Measurements from ENCODE around the gene RELT.

Gene RELT

GRCh38 chr11:73348838-73349237 is 27.4 kb upstream of the RELT start:
- no peak for DNase-seq

GRCh38 chr11:73349633-73350032 is 26.6 kb upstream of the RELT start:
- DNase-seq, result no peak

- DNase-seq, result peak; percentile 34
Observed at GRCh38 chr11:73350908-73351636, 25.1 kb upstream of the RELT start.

GRCh38 chr11:73353422-73353821 is 22.8 kb upstream of the RELT start:
- DNase-seq, result no peak

GRCh38 chr11:73355109-73355508 is 21.1 kb upstream of the RELT start:
- DNase-seq, result no peak

GRCh38 chr11:73356979-73357860 is 19.0 kb upstream of the RELT start:
- no peak for DNase-seq

- DNase-seq, result no peak
Observed at GRCh38 chr11:73358071-73358470, 18.1 kb upstream of the RELT start.

- DNase-seq, result no peak
Observed at GRCh38 chr11:73359341-73359740, 16.9 kb upstream of the RELT start.

- DNase-seq, result peak; percentile 21
Observed at GRCh38 chr11:73359930-73360742, 16.1 kb upstream of the RELT start.

GRCh38 chr11:73360743-73361369 is 15.3 kb upstream of the RELT start:
- DNase-seq, result no peak

- DNase-seq, result no peak
Observed at GRCh38 chr11:73361953-73362776, 14.0 kb upstream of the RELT start.

- no peak for DNase-seq
Observed at GRCh38 chr11:73363147-73363546, 13.1 kb upstream of the RELT start.

- no peak for DNase-seq
Observed at GRCh38 chr11:73365352-73366264, 10.6 kb upstream of the RELT start.

GRCh38 chr11:73366265-73366610 is 10.0 kb upstream of the RELT start:
- no peak for DNase-seq

GRCh38 chr11:73366953-73367352 is 9.2 kb upstream of the RELT start:
- no peak for DNase-seq

GRCh38 chr11:73367482-73368024 is 8.6 kb upstream of the RELT start:
- no peak for DNase-seq

GRCh38 chr11:73372375-73372993 is 3.7 kb upstream of the RELT start:
- no peak for DNase-seq

- DNase-seq, result no peak
Observed at GRCh38 chr11:73374151-73374550, 2.0 kb upstream of the RELT start.

- DNase-seq, result no peak
Observed at GRCh38 chr11:73375830-73376159, 404 bp upstream of the RELT start.
